Iris pigment epithelial cell (primary cell): ENCODE data around the gene SLC22A4.

Source experiments
- DNase-seq: peaks from one replicate; pipeline ENCODE4 v3.0.0-alpha.2; 2011; ENCODE audit warnings: low read depth

SLC22A4 gene

DNA sequence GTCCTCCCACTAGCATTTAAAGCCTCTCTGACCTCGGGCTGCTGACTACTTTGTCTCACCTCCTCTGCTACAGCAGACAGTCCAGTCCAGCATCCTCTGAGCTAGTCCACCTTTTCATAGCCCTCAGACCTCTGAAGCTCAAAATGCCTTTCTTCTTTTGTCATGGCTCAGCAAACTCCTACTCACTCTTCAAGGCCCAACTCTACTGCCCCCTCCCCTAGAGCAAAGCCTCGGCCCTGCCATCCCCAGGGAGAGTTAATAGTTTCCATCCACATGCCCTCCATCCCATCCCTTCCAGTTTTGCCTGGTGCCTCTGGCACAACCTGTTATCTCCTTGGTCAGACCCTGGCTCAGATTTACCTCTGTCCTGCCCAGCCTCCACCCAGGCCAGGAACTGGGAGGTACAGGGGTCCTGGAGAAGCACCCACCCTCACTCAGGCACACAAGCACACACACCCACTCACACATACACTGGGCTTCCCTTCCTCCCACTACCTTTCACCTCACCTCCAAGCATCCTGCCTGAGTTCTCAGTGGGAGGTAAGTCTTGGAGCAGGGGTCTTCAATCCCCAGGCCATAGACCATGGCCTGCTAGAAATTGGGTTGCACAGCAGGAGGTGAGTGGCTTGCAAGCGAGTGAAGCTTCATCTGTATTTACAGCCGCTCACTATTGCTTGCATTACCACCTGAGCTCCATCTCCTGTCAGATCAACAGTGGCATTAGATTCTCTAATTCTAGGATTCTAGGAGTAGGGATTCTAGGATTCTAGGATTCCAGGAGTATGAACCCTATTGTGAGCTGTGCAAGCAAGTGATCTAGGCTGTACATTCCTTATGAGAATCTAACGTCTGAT, 18.6 kb upstream of the SLC22A4 start:
- DNase-seq = no peak

DNA sequence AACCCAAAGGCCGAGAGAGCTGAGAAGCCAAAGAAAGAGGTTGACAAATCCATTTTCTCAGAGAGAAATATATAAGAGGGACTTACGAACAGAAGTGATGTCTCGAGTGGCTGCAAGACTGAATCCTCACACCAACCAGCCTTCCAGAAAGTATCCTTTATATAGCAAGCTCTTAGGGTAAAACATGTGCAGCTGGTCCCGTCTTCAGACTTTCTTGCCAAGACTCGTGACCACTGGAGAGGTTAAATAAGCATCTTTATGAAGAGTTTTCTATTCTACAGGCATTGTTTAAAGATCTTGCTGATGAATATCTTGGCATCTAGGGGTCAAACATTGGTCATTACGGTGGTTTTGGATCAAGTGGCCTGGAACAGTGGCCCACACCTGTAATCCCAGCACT, 16.9 kb upstream of the SLC22A4 start:
- no peak for DNase-seq

GRCh38 chr5:132277971-132278853, 16.0 kb upstream of the SLC22A4 start:
- no peak for DNase-seq

DNA sequence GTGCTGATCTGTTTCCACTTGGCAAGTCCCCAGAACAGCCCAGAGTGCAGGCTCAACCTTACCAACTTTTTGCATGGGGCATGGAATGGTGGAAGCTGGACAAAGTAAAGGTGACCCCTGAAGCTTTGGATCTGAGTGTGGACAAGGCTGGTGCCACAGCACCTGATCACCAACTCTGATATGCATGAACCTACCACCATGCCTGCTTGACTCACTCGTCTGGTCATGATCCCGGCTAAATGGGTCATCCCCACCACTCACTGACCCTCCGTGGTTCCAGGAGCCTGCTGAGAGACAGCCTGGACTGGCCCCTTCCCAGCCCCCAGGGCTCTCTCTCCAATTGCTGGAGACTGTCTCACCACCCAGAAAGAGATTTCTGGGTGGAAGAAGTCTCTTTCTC, 14.4 kb upstream of the SLC22A4 start:
- DNase-seq = no peak

- DNase-seq = no peak
Measured at GRCh38 chr5:132280371-132281240, 13.6 kb upstream of the SLC22A4 start.

- DNase-seq = no peak
Measured at GRCh38 chr5:132281856-132282614, 12.2 kb upstream of the SLC22A4 start.

- DNase-seq = peak; percentile 67
Measured at GRCh38 chr5:132283423-132284043, 10.7 kb upstream of the SLC22A4 start.

DNA sequence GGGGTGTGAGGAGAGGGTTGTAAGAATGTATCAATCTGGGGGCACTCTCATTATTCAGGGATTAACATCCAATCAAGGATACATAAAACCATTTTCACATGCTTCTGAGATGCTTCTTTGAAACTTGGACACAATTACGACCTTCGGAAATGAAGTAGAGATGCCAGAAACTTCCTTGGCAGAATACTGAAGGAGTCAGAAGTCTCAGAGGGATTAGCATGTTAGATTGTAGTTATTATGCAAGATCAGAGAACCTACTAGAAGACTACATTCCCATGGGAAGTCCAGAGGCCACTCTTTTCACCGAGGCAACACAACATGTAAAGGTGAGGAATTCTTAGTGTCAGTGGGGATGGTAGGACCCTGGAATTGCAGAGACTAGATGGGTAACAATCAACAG, 5.1 kb upstream of the SLC22A4 start:
- no peak for DNase-seq

DNA sequence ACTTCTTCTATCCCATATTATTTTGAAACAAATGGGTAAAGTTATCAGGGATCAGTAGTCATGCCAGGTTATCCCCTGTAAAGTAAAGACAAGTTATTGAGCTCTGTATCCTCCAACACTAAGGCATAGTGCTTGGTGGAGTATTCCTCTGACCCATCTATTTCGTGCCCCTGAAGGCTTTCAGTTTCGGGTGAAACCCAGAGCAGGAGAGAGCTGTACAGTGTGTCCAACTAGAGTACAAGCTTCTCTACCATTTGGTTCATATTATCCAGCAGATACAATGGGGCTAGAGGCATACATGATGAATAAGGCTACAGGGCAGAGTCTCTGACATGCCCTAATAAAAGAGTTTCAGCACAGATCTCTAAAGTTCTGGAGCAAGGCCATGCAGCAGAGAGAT, 3.2 kb upstream of the SLC22A4 start:
- no peak for DNase-seq

DNA sequence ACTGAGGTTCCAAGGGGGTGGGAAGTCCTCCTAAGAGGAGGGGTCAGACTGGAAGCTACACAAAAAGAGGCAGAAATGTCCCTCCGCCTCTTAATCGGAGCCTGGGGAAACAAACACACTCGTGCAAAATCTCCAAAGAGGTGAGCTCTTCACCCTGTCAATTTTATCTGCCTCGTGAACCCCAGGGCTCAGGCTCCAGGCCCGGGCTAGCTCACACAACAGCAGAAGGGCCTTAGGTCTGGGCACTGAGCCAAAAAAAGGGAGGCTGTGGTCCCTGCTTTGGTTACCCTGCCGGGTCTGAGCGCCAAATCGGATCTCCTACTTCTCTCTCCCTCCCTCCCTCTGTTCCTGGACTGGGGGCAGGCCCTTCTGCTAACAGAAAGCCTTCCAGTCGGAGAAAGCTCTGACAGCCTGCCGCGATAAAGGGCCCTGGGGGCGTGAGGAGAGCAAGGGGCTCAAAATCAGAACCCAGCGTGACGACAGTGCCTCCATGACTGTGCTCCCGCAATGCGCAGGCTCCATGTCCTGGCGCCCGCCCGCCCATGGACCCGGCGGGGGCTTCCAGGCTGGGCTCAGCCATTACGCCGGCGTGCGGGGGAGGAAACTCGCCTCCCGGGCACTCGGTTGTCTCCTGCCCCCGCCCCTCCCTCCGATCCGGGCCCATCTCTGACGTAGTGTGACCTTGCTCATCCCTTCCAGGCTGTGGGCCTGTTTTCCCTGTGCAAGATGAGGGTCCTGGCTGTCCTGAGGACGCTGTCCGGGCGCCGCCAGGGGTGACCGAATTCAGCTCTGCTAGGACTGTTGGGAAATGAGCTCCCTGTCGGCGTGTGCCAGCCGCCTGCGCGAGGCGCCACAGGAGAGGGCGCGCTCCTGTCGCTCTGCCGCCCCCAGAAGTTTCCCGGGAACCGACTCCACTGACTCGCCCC, 865 bp upstream of the SLC22A4 start:
- DNase-seq = peak; percentile 92

DNA sequence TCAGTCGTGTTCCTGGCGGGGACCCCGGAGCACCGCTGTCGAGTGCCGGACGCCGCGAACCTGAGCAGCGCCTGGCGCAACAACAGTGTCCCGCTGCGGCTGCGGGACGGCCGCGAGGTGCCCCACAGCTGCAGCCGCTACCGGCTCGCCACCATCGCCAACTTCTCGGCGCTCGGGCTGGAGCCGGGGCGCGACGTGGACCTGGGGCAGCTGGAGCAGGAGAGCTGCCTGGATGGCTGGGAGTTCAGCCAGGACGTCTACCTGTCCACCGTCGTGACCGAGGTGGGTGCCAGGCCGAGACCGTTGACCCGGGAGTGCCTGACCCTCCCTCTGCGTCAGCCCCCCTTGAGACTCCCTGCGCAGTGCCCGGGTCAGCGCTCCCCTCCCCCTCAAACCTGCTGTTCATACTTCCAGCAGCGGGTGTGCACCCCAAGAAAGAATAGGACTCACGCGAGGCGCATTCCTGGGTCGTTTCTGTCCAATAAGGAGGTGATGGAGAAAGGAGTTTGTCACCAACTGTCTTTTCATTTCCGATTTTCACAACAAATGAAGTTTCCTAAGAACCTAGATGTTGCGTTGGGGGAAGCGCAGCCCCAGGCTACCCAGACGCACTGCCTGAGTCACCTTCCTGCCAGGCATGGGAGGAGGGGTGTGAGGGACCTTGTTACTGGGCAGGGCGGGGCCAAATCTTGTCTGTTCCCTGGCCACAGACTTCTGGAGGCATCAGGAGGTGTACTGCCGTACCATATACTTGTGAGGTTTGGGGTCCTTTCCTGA, 722 bp downstream of the SLC22A4 start:
- DNase-seq = peak; percentile 90

DNA sequence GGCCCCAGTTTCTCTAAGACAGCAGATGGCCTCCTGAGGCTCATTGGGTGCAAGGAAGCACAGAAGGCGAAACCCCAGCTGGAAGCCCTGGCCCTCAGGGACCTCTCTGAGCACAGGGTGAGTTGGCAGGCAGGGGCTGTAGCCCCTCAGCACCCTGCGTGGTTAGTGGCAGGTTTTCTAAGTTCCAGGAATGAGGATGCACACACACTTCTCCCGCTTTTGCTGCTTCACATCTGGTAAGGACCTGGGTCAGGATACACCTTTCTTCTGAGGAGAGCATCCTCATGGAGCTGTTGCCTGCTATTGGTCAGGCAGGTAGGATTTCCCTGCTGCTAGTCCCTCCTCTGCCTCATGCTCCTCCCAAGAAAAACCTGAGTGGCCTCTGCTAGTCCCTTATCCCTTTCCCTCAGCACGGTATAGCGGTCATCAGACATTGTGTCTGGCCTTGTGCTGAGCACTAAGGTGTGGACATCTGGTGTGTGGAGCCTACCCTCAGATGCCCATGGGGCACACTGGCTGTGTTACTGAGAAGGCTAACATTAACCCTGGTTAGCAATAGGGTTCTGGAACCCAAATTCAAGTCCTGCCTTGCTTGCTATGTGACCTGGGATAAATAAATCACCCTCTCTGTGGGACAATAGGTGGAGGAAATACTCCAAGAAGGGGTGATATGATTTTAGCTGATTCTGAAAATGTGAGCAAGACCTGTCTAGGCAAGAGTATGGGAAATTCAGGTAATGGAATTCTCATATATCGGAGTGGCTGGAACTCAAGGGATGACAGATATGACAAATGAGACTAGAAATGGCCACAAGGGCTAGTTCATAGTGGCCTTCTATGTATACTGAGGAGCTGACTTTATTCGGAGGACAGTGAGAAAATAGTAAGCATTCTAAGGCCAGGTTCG, 1.6 kb downstream of the SLC22A4 start:
- DNase-seq = no peak

DNA sequence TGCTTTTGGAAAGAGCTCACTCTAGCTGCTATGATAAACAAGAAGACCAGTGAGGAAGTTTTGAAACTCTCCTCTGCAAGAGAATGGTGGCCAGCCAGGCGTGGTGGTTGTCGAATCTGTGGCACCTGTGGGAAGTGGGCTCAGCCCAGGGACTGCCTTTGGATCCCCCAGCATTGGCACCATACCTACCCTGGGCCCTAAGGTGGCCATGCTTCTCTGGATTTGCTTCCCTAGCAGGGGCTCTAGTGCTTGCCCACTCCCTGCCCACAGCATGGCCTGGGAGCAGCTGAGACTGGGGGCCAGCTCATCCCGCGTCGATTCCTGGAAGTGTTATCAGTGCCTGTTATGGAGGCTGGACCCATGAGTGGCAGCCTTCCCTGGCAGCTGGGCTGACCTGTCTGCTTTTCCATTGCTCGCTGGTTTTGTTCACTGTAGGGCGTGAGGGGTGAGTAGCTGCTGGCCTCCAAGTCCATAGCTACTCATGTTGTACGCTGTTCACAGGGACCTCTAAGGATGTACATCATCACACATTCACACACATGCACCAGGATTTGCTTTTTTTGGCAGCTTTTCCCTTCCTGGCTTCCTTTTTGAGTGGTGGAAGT, 2.3 kb downstream of the SLC22A4 start:
- DNase-seq = peak; percentile 41

DNA sequence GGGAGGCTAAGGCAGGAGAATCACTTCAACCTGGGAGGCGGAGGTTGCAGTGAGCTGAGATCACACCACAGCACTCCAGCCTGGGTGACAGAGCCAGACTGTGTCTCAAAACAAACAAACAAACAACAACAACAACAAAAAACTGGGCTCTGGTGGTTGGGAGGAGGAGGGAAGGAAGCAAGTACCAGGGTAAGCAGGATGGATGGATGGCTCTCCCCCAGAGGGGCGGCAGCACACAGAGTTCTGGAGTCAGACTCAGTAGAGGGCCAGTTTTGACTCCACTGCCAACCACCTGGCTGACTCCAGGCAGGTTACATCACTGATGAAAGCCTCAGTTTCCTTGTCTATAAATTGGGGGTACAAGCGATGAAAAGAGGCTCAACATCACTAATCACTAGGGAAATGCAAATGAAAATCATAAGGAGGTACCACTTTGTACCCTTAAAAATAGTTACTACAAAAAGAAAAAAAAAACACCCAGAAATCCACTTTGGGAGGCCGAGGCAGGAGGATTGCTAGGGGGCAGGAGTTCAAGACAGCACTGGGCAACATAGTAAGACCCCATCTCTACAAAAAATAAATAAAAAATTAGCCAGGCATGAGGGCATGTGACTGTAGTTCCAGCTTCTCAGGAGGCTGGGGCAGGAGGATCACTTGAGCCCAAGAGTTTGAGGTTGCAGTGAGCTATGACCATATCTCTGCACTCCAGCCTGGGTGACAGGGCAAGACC, 3.2 kb downstream of the SLC22A4 start:
- DNase-seq = no peak

GRCh38 chr5:132298298-132299212, 4.4 kb downstream of the SLC22A4 start:
- peak; percentile 86 for DNase-seq

- DNase-seq = no peak
Measured at GRCh38 chr5:132299917-132300316, 5.7 kb downstream of the SLC22A4 start.
